Measurements from ENCODE around the gene MICOS13. TPM values are rescaled to one million over a fixed set of nuclear protein-coding genes. Genes with fewer than 3 reads are reported as not detected.
A peak's percentile ranks its signal among the peaks of the same experiment; 100 is the strongest.

The MICOS13 gene
- total RNA-seq, 1 donor from 2014 or later, result 83.2 TPM

DNA sequence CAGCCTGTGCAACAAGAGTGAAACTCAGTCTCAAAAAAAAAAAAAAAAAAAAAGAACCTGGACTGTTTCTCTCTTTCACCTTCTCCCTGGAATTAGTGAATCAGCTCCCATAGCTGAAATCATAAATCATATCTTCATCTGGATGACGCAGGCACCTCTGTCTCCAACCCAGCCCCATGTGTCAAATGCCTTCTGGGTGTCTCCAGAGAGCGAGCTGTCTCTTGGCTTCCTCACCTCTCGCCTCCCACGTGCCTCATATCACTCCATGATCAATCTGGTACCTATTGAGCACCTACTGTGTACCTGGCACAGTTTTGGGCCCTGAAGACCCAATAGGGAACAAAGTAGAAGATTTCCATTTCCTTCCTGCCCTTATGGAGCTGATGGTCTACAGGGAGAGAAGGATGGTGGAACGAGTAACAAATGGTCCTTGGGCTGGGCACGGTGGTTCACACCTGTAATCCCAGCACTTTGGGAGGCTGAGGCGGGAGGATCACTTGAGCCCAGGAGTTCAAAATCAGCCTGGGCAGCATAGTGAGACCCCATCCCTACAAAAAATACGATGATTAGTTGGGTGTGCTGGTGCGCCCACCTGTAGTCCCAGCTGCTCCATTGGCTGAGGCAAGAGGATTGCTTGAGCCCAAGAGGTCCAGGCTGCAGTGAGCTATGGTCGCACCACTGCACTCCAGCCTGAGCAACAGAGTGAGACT is 3.0 kb upstream of the MICOS13 start:
- intact Hi-C loops (cut with DNase I), result no loop called here

DNA sequence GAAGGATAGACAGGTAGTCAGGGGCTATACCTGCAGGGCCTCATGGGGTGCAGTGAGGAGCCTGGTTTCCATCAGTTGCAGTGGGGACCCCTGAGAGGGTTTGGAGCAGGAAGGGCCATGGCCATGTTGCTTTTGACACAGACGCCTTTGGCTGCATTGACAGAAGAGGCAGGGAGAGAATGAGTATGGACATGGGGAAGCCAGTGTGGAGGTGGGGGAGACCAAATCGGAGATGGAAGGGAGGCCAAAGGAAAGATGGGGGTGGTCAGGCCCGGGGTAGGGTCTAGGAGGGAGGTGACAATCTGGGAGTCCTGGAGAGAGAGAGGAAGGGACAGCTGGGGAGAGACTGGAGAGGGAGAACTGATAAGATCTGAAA is 1.8 kb upstream of the MICOS13 start:
- intact Hi-C loops (cut with DNase I), result no loop called here
- DNase-seq (ENCODE audit: extremely low spot score in 2 of 2), result no peak

More for the DNA sequence above, 3.0 kb upstream of the MICOS13 start:
- no peaks in the 10 kb centered on the region for H3K27me3 ChIP-seq
- H3K36me3 ChIP-seq, result no peaks in the 10 kb centered on the region
- no peak overlapping the region for H3K4me3 ChIP-seq
- DNase-seq (ENCODE audit: extremely low spot score in 2 of 2), result no peak
- TF ChIP-seq POLR2A (IDR thresholded peaks at IDR 0.05), result no peak
- TF ChIP-seq, protein P1, sequence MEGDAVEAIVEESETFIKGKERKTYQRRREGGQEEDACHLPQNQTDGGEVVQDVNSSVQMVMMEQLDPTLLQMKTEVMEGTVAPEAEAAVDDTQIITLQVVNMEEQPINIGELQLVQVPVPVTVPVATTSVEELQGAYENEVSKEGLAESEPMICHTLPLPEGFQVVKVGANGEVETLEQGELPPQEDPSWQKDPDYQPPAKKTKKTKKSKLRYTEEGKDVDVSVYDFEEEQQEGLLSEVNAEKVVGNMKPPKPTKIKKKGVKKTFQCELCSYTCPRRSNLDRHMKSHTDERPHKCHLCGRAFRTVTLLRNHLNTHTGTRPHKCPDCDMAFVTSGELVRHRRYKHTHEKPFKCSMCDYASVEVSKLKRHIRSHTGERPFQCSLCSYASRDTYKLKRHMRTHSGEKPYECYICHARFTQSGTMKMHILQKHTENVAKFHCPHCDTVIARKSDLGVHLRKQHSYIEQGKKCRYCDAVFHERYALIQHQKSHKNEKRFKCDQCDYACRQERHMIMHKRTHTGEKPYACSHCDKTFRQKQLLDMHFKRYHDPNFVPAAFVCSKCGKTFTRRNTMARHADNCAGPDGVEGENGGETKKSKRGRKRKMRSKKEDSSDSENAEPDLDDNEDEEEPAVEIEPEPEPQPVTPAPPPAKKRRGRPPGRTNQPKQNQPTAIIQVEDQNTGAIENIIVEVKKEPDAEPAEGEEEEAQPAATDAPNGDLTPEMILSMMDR (IDR thresholded peaks at IDR 0.05), result no peak
- no peak for TF ChIP-seq POLR2AphosphoS5 (IDR thresholded peaks at IDR 0.05; ENCODE audit: insufficient read depth in 1 of 2, low read depth in 1 of 2)
- no peak overlapping the region for H3K27ac ChIP-seq
- H3K4me1 ChIP-seq, result peaks cover 31% of the 10 kb centered on the region
- H3K9me3 ChIP-seq, result no peaks in the 10 kb centered on the region

DNA sequence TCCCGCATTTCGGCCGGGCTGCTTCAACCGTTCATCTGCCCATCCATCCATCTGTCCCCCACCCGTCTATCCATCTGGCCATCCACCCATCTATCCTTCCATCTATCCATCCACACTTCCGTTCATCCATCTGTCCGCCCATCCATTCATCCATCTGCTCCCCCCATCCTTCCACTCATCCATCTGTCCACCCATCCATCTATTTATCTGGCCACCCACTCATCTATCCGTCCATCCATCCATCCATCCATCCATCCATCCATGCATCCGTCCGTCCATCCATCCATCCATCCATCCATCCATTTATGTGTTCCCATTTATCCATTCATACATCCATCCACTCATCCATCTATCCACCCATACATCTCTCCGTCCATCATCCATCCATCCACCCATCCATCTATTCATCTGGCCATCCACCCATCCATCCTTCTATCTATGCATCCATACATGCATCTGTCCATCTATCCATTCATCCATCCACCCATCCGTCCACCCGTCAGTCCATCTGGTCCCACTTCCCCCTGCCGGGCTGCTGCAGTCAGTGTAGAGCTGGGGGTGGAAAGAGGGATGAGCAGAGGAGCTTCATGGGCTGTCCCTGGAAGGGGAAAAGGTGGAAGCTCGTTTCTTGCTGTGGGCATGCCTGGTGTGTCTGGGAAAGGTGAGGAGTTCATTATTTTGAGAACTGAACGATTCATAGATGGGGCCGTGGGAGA is 1.2 kb upstream of the MICOS13 start:
- Histone ChIP-seq H3K4me3 (peak overlapping the region; percentile 85 to 96), H3K9me3 (no peaks in the 10 kb centered on the region), H3K27ac (no peak overlapping the region), H3K27me3 (no peaks in the 10 kb centered on the region), H3K36me3 (no peaks in the 10 kb centered on the region), H3K4me1 (peaks cover 26% of the 10 kb centered on the region)
- intact Hi-C loops (cut with DNase I), result no loop called here
- no peak for DNase-seq (ENCODE audit: extremely low spot score in 2 of 2)
- TF ChIP-seq POLR2AphosphoS5 (IDR thresholded peaks at IDR 0.05; ENCODE audit: insufficient read depth in 1 of 2, low read depth in 1 of 2), result no peak
- TF ChIP-seq, protein P1 (IDR thresholded peaks at IDR 0.05), result no peak
- TF ChIP-seq POLR2A (IDR thresholded peaks at IDR 0.05), result no peak

More for the DNA sequence above, 1.8 kb upstream of the MICOS13 start:
- TF ChIP-seq POLR2AphosphoS5 (IDR thresholded peaks at IDR 0.05; ENCODE audit: insufficient read depth in 1 of 2, low read depth in 1 of 2) (no peak), POLR2A (IDR thresholded peaks at IDR 0.05) (no peak)
- TF ChIP-seq, protein P1 (IDR thresholded peaks at IDR 0.05), result no peak
- Histone ChIP-seq H3K9me3 (no peaks in the 10 kb centered on the region), H3K4me3 (no peak overlapping the region), H3K4me1 (peaks cover 26% of the 10 kb centered on the region), H3K27ac (no peak overlapping the region), H3K36me3 (no peaks in the 10 kb centered on the region), H3K27me3 (no peaks in the 10 kb centered on the region)

DNA sequence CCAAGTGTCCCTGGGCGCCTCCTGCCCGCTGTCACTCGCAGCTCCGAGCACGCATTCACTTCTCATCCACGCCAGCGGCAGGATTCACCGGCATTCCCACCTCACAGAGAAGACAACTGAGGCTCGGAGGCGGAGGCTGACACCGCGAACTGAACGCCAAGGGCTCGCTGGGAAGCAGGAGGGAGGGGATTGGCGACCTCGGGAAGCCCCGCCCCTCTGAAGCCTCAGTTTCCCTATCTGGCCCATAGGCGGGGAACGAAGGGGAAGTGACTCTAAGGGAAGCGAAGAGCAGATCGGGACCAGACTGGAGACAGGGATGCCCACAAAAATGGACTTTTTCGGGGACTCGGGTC is 256 bp downstream of the MICOS13 start:
- TF ChIP-seq, protein P1 (IDR thresholded peaks at IDR 0.05), result peak in 1 of 3 experiments; percentile 5
- TF ChIP-seq POLR2AphosphoS5 (IDR thresholded peaks at IDR 0.05; ENCODE audit: insufficient read depth in 1 of 2, low read depth in 1 of 2) (no peak), POLR2A (IDR thresholded peaks at IDR 0.05) (no peak)
- intact Hi-C loops (cut with DNase I), result no loop called here
- H3K4me1 ChIP-seq, result peaks cover 21% of the 10 kb centered on the region
- no peaks in the 10 kb centered on the region for H3K27me3 ChIP-seq
- H3K9me3 ChIP-seq, result no peaks in the 10 kb centered on the region
- H3K27ac ChIP-seq, result peak overlapping the region; percentile 90
- H3K36me3 ChIP-seq, result no peaks in the 10 kb centered on the region
- no peak for DNase-seq (ENCODE audit: extremely low spot score in 2 of 2)
- peak overlapping the region; percentile 85 to 96 for H3K4me3 ChIP-seq
